ENCODE measurements around the gene MAPKBP1. TPM values are rescaled to one million over a fixed set of nuclear protein-coding genes. Genes with fewer than 3 reads are reported as not detected.

The MAPKBP1 gene
- polyA plus RNA-seq, 3 donors: 0.76 to 8.6 (median 1.1) TPM

GRCh38 chr15:41866263-41866703 lies 92.0 kb downstream of the MAPKBP1 start:
- WGBS (ENCODE audit: insufficient coverage): 88% methylated on average over 8 of the region's 8 CpGs
- Histone ChIP-seq H4K20me1 (ENCODE audit: insufficient read depth, low read length) (no peaks in the 10 kb centered on the region), H3K9ac (ENCODE audit: insufficient read depth, low read length, poor library complexity, severe bottlenecking) (no peak overlapping the region), H3K27me3 (ENCODE audit: control insufficient read depth in 2 of 2, insufficient read depth in 2 of 2, low read length in 2 of 2) (no peaks in the 10 kb centered on the region), H3K9me3 (replicated peaks in 1 of 2; ENCODE audit: control insufficient read depth in 1 of 2, insufficient read depth in 1 of 2, low read length in 2 of 2) (no peaks in the 10 kb centered on the region), H3K4me3 (replicated peaks in 1 of 3; ENCODE audit: low read depth in 2 of 3, low read length in 3 of 3) (no peak overlapping the region), H2AFZ (ENCODE audit: insufficient read depth, low read depth, low read length, poor library complexity, severe bottlenecking) (no peak overlapping the region), H3K27ac (ENCODE audit: low read depth in 1 of 2, low read length in 2 of 2) (no peak overlapping the region), H3K4me2 (replicated peaks; ENCODE audit: extremely low read depth, low read length, poor library complexity, severe bottlenecking) (no peak overlapping the region), H3K79me2 (ENCODE audit: insufficient read depth, low read length) (no peaks in the 10 kb centered on the region), H3K36me3 (replicated peaks in 1 of 2; ENCODE audit: control insufficient read depth in 1 of 2, insufficient read depth in 2 of 2, low read length in 2 of 2) (no peaks in the 10 kb centered on the region), H3K4me1 (ENCODE audit: control insufficient read depth in 1 of 2, insufficient read depth in 2 of 2, low read length in 2 of 2) (no peaks in the 10 kb centered on the region)
- Mint-ChIP-seq H3K9me3 (no peaks in the 10 kb centered on the region), H3K27ac (no peak overlapping the region), H3K4me1 (no peaks in the 10 kb centered on the region), H3K4me3 (no peak overlapping the region), H3K36me3 (no peaks in the 10 kb centered on the region), H3K27me3 (ENCODE audit: low read depth in 3 of 3) (peaks cover 0 to 5% (median 3%) of the 10 kb centered on the region in 3 donors)
- TF ChIP-seq CTCF (IDR thresholded peaks at IDR 0.05): no peak
- no peak for DNase-seq
- intact Hi-C loops (cut with micrococcal nuclease): no loop called here

GRCh38 chr15:41866872-41867579 lies 92.7 kb downstream of the MAPKBP1 start:
- Mint-ChIP-seq H3K27me3 (ENCODE audit: low read depth in 3 of 3) (peaks cover 0 to 5% (median 3%) of the 10 kb centered on the region in 3 donors), H3K9me3 (no peaks in the 10 kb centered on the region), H3K4me1 (no peaks in the 10 kb centered on the region), H3K4me3 (no peak overlapping the region), H3K36me3 (no peaks in the 10 kb centered on the region), H3K27ac (no peak overlapping the region)
- intact Hi-C loops (cut with micrococcal nuclease): no loop called here
- no peak overlapping the region for H3K4me3 ChIP-seq (replicated peaks in 1 of 3; ENCODE audit: low read depth in 2 of 3, low read length in 3 of 3)
- TF ChIP-seq CTCF (IDR thresholded peaks at IDR 0.05): no peak
- no peaks in the 10 kb centered on the region for H3K36me3 ChIP-seq (replicated peaks in 1 of 2; ENCODE audit: control insufficient read depth in 1 of 2, insufficient read depth in 2 of 2, low read length in 2 of 2)
- no peaks in the 10 kb centered on the region for H3K27me3 ChIP-seq (ENCODE audit: control insufficient read depth in 2 of 2, insufficient read depth in 2 of 2, low read length in 2 of 2)
- H3K9ac ChIP-seq (ENCODE audit: insufficient read depth, low read length, poor library complexity, severe bottlenecking): no peak overlapping the region
- no peak for DNase-seq
- no peaks in the 10 kb centered on the region for H4K20me1 ChIP-seq (ENCODE audit: insufficient read depth, low read length)
- 92% methylated on average over 25 of the region's 25 CpGs for WGBS (ENCODE audit: insufficient coverage)
- H3K79me2 ChIP-seq (ENCODE audit: insufficient read depth, low read length): no peaks in the 10 kb centered on the region
- H2AFZ ChIP-seq (ENCODE audit: insufficient read depth, low read depth, low read length, poor library complexity, severe bottlenecking): no peak overlapping the region
- no peak overlapping the region for H3K27ac ChIP-seq (ENCODE audit: low read depth in 1 of 2, low read length in 2 of 2)
- no peaks in the 10 kb centered on the region for H3K9me3 ChIP-seq (replicated peaks in 1 of 2; ENCODE audit: control insufficient read depth in 1 of 2, insufficient read depth in 1 of 2, low read length in 2 of 2)
- no peak overlapping the region for H3K4me2 ChIP-seq (replicated peaks; ENCODE audit: extremely low read depth, low read length, poor library complexity, severe bottlenecking)
- H3K4me1 ChIP-seq (ENCODE audit: control insufficient read depth in 1 of 2, insufficient read depth in 2 of 2, low read length in 2 of 2): no peaks in the 10 kb centered on the region

All from CD14-positive monocyte (primary cell).